Measurements from ENCODE around the gene OR2AG1.

OR2AG1 gene

GRCh38 chr11:6771926-6772893 lies 10.6 kb upstream of the OR2AG1 start, which contains the start of gene OR2AG2:
OR2AG2 (minus strand) TSS chr11:6771976; CDS start chr11:6768957, 3,019 bp downstream.
- peak within 1 kb of the TSS; percentile 50; the same call in 1 of the 2 replicates for H3K9ac ChIP-seq (ENCODE audit: low read length)
- no peak within 1 kb of the TSS for H2AFZ ChIP-seq (ENCODE audit: low read depth, low read length)
- H3K27ac ChIP-seq (ENCODE audit: low read length): peak within 1 kb of the TSS; percentile 83

GRCh38 chr11:6778518-6778917 lies 4.3 kb upstream of the OR2AG1 start:
- no peak overlapping the region for H3K9ac ChIP-seq (ENCODE audit: low read length)
- no peaks in the 10 kb centered on the region for H3K9me3 ChIP-seq (ENCODE audit: insufficient read depth, low read length)
- no peaks in the 10 kb centered on the region for H3K79me2 ChIP-seq (ENCODE audit: low read length)

More at GRCh38 chr11:6771926-6772893, 10.6 kb upstream of the OR2AG1 start, which contains the start of gene OR2AG2:
- peak within 1 kb of the TSS; percentile 16; the same call in 1 of the 2 replicates for H3K4me3 ChIP-seq (ENCODE audit: low read length)
- no peaks in the 10 kb centered on the region for H3K36me3 ChIP-seq (replicated peaks; ENCODE audit: low read depth, low read length)
- no peaks in the 10 kb centered on the region for H3K9me3 ChIP-seq (ENCODE audit: insufficient read depth, low read length)
- no peaks in the 10 kb centered on the region for H4K20me1 ChIP-seq (ENCODE audit: insufficient read depth, low read length)
- peak within 1 kb of the TSS; percentile 50 for H3K4me2 ChIP-seq (ENCODE audit: low read length)
- H3K4me1 ChIP-seq (ENCODE audit: low read length): peaks cover 19% of the 10 kb centered on the region
- H3K27me3 ChIP-seq (ENCODE audit: low read depth, low read length): no peaks in the 10 kb centered on the region
- TF ChIP-seq, protein P1, sequence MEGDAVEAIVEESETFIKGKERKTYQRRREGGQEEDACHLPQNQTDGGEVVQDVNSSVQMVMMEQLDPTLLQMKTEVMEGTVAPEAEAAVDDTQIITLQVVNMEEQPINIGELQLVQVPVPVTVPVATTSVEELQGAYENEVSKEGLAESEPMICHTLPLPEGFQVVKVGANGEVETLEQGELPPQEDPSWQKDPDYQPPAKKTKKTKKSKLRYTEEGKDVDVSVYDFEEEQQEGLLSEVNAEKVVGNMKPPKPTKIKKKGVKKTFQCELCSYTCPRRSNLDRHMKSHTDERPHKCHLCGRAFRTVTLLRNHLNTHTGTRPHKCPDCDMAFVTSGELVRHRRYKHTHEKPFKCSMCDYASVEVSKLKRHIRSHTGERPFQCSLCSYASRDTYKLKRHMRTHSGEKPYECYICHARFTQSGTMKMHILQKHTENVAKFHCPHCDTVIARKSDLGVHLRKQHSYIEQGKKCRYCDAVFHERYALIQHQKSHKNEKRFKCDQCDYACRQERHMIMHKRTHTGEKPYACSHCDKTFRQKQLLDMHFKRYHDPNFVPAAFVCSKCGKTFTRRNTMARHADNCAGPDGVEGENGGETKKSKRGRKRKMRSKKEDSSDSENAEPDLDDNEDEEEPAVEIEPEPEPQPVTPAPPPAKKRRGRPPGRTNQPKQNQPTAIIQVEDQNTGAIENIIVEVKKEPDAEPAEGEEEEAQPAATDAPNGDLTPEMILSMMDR (IDR thresholded peaks at IDR 0.05; ENCODE audit: low read depth, low read length): no peak
- no peak for TF ChIP-seq EZH2phosphoT487 (IDR thresholded peaks at IDR 0.05; ENCODE audit: low read depth)
- H3K79me2 ChIP-seq (ENCODE audit: low read length): no peaks in the 10 kb centered on the region

GRCh38 chr11:6780829-6781228 lies 2.0 kb upstream of the OR2AG1 start:
- H3K4me3 ChIP-seq (ENCODE audit: low read length): no peak overlapping the region
- no peak overlapping the region for H3K9ac ChIP-seq (ENCODE audit: low read length)
- no peaks in the 10 kb centered on the region for H3K9me3 ChIP-seq (ENCODE audit: insufficient read depth, low read length)
- no peak overlapping the region for H2AFZ ChIP-seq (ENCODE audit: low read depth, low read length)
- no peak overlapping the region for H3K27ac ChIP-seq (ENCODE audit: low read length)
- H3K4me2 ChIP-seq (ENCODE audit: low read length): no peak overlapping the region
- H4K20me1 ChIP-seq (ENCODE audit: insufficient read depth, low read length): no peaks in the 10 kb centered on the region
- H3K27me3 ChIP-seq (ENCODE audit: low read depth, low read length): no peaks in the 10 kb centered on the region
- no peak for TF ChIP-seq EZH2phosphoT487 (IDR thresholded peaks at IDR 0.05; ENCODE audit: low read depth)
- H3K4me1 ChIP-seq (ENCODE audit: low read length): peaks cover 20% of the 10 kb centered on the region
- no peaks in the 10 kb centered on the region for H3K36me3 ChIP-seq (replicated peaks; ENCODE audit: low read depth, low read length)
- H3K79me2 ChIP-seq (ENCODE audit: low read length): no peaks in the 10 kb centered on the region

More at GRCh38 chr11:6778518-6778917, 4.3 kb upstream of the OR2AG1 start:
- Histone ChIP-seq H3K27ac (ENCODE audit: low read length) (no peak overlapping the region), H3K27me3 (ENCODE audit: low read depth, low read length) (no peaks in the 10 kb centered on the region), H3K4me2 (ENCODE audit: low read length) (no peak overlapping the region; the same call in 1 of the 2 replicates), H3K36me3 (replicated peaks; ENCODE audit: low read depth, low read length) (no peaks in the 10 kb centered on the region), H3K4me1 (ENCODE audit: low read length) (peaks cover 12% of the 10 kb centered on the region), H2AFZ (ENCODE audit: low read depth, low read length) (no peak overlapping the region), H3K4me3 (ENCODE audit: low read length) (no peak overlapping the region), H4K20me1 (ENCODE audit: insufficient read depth, low read length) (no peaks in the 10 kb centered on the region)
- TF ChIP-seq, protein P1 (IDR thresholded peaks at IDR 0.05; ENCODE audit: low read depth, low read length): no peak
- no peak for TF ChIP-seq EZH2phosphoT487 (IDR thresholded peaks at IDR 0.05; ENCODE audit: low read depth)

DNA sequence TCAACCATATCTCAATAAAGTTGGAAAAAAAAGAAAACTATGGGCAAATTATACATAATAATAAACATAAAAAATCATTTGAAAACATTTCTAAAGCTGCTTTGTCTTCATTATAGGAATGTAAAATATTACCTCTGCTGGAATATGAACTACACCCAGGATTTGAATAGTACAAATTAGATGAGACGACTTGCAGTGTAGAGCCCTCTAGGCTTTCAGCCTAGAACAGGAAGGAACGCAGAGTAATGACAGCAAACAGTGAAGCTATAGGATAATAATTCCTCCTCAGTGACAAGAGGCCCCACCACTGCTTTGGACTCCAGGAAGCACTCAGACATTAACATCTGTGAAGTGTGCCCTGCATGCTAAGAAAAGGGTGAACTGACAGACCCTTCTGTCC lies 7.7 kb downstream of the OR2AG1 start:
- no peaks in the 10 kb centered on the region for H3K36me3 ChIP-seq (replicated peaks; ENCODE audit: low read depth, low read length)
- H3K9ac ChIP-seq (ENCODE audit: low read length): no peak overlapping the region
- H3K27ac ChIP-seq (ENCODE audit: low read length): no peak overlapping the region
- no peaks in the 10 kb centered on the region for H4K20me1 ChIP-seq (ENCODE audit: insufficient read depth, low read length)
- no peak for TF ChIP-seq EZH2phosphoT487 (IDR thresholded peaks at IDR 0.05; ENCODE audit: low read depth)
- no peak overlapping the region for H3K4me3 ChIP-seq (ENCODE audit: low read length)
- H3K4me2 ChIP-seq (ENCODE audit: low read length): no peak overlapping the region
- H2AFZ ChIP-seq (ENCODE audit: low read depth, low read length): no peak overlapping the region
- no peaks in the 10 kb centered on the region for H3K9me3 ChIP-seq (ENCODE audit: insufficient read depth, low read length)
- no peaks in the 10 kb centered on the region for H3K79me2 ChIP-seq (ENCODE audit: low read length)
- H3K4me1 ChIP-seq (ENCODE audit: low read length): no peaks in the 10 kb centered on the region
- H3K27me3 ChIP-seq (ENCODE audit: low read depth, low read length): no peaks in the 10 kb centered on the region

GRCh38 chr11:6794639-6795038 lies 11.8 kb downstream of the OR2AG1 start:
- H3K36me3 ChIP-seq (replicated peaks; ENCODE audit: low read depth, low read length): no peaks in the 10 kb centered on the region
- no peaks in the 10 kb centered on the region for H3K79me2 ChIP-seq (ENCODE audit: low read length)
- no peak overlapping the region for H3K4me3 ChIP-seq (ENCODE audit: low read length)
- H3K27me3 ChIP-seq (ENCODE audit: low read depth, low read length): no peaks in the 10 kb centered on the region
- H3K4me2 ChIP-seq (ENCODE audit: low read length): no peak overlapping the region
- no peaks in the 10 kb centered on the region for H3K4me1 ChIP-seq (ENCODE audit: low read length)
- H3K27ac ChIP-seq (ENCODE audit: low read length): no peak overlapping the region
- H4K20me1 ChIP-seq (ENCODE audit: insufficient read depth, low read length): no peaks in the 10 kb centered on the region
- H2AFZ ChIP-seq (ENCODE audit: low read depth, low read length): no peak overlapping the region
- H3K9ac ChIP-seq (ENCODE audit: low read length): no peak overlapping the region
- no peaks in the 10 kb centered on the region for H3K9me3 ChIP-seq (ENCODE audit: insufficient read depth, low read length)
- TF ChIP-seq EZH2phosphoT487 (IDR thresholded peaks at IDR 0.05; ENCODE audit: low read depth): no peak

Measured in OCI-LY3 (cell line).